Fibroblast of lung (primary cell): ENCODE measurements around the gene USO1. TPM values are rescaled to one million over a fixed set of nuclear protein-coding genes. Genes with fewer than 3 reads are reported as not detected.
"Not testable (repeated sequence)": the region's sequence is repeated elsewhere in the genome, so short reads cannot be mapped to it uniquely, and the experiment has no call there.

Source experiments
- DNase-seq, 2 donors: peaks; one replicate each; pipeline versions ENCODE4 v3.0.0 to v3.0.0-alpha.2; 2010; ENCODE audit warnings: low read depth in 2 of 2
- H2AFZ ChIP-seq: 2 replicates; pipeline ENCODE4 v1.5.1; 2012; ENCODE audit warnings: low read length, control low read depth, inconsistent platforms
- H3K27ac ChIP-seq: 2 replicates; pipeline ENCODE4 v1.5.1; 2011; ENCODE audit warnings: low read length, control low read depth; ENCODE audit not compliant: insufficient read depth
- H3K27me3 ChIP-seq: 2 replicates; pipeline ENCODE4 v1.5.1; 2011; ENCODE audit warnings: mild to moderate bottlenecking, low read length; ENCODE audit not compliant: control insufficient read depth, insufficient read depth
- H3K36me3 ChIP-seq: 2 replicates; pipeline ENCODE4 v1.5.1; 2011; ENCODE audit warnings: low read length; ENCODE audit not compliant: control insufficient read depth, insufficient read depth
- H3K4me1 ChIP-seq: 2 replicates; pipeline ENCODE4 v1.5.1; 2011; ENCODE audit warnings: low read length; ENCODE audit not compliant: control insufficient read depth, insufficient read depth; ENCODE audit errors: extremely low read depth
- H3K4me2 ChIP-seq: 2 replicates; pipeline ENCODE4 v1.5.1; 2011; ENCODE audit warnings: low read length, control low read depth; ENCODE audit not compliant: insufficient read depth; ENCODE audit errors: extremely low read depth
- H3K4me3 ChIP-seq, 4 experiments: fragments of 200-600 bp in 1 of 4; sonication (generic) in 1 of 4; replicated peaks in 1 of 4; 2 replicates each; pipeline ENCODE4 v1.5.1; 2011 to 2016; ENCODE audit warnings: low read length in 4 of 4, low read depth in 3 of 4, mild to moderate bottlenecking in 3 of 4, control low read depth in 2 of 4, inconsistent platforms in 1 of 4, mixed read lengths in 1 of 4; ENCODE audit not compliant: insufficient read depth in 1 of 4; ENCODE audit errors: control extremely low read depth in 1 of 4
- H3K79me2 ChIP-seq: 2 replicates; pipeline ENCODE4 v1.5.1; 2012; ENCODE audit warnings: mild to moderate bottlenecking, low read length, inconsistent platforms; ENCODE audit not compliant: control insufficient read depth, insufficient read depth
- H3K9ac ChIP-seq: 2 replicates; pipeline ENCODE4 v1.5.1; 2011; ENCODE audit warnings: mild to moderate bottlenecking, low read length, control low read depth; ENCODE audit not compliant: insufficient read depth
- H3K9me3 ChIP-seq: 2 replicates; pipeline ENCODE4 v1.5.1; 2012; ENCODE audit warnings: low read depth, low read length; ENCODE audit not compliant: control insufficient read depth, insufficient read depth
- H4K20me1 ChIP-seq: 2 replicates; pipeline ENCODE4 v1.5.1; 2011; ENCODE audit warnings: low read length; ENCODE audit not compliant: control insufficient read depth, insufficient read depth; ENCODE audit errors: extremely low read depth
- EZH2 ChIP-seq: IDR thresholded peaks from 2 replicates; pipeline ENCODE4 v1.5.1; 2012; ENCODE audit warnings: low read length, control low read depth, mild to moderate bottlenecking; ENCODE audit errors: missing control alignments
- polyA plus RNA-seq, 2 donors: library from polyadenylated mRNA; depleted of rRNA in 1 of 2; stranded (reverse) in 1 of 2; unstranded in 1 of 2; fragments of >200 nt; gene quantifications; 2 replicates each; pipeline ENCODE4 v1.2.1, GENCODE V29; 2011 to 2012; ENCODE audit warnings: missing spikeins in 1 of 2
- total RNA-seq: library from RNA; depleted of rRNA; stranded (reverse); fragments of >200 nt; gene quantifications from 2 replicates; pipeline ENCODE4 v1.2.1, GENCODE V29; 2014
- TF ChIP-seq, protein P1 (sequence below), 2 donors: IDR thresholded peaks in 1 of 2; conservative IDR thresholded peaks in 1 of 2; 1 replicate in 1 of 2; 2 replicates in 1 of 2; pipeline ENCODE4 v1.5.1; 2011 to 2012; ENCODE audit warnings: low read length in 2 of 2, control low read depth in 1 of 2, inconsistent platforms in 1 of 2, low read depth in 1 of 2, mild to moderate bottlenecking in 1 of 2

Gene USO1
- total and polyA plus RNA-seq, 2 donors (not counting 1 experiment from before 2014, with no cell fraction given), result 123 to 130 TPM

DNA sequence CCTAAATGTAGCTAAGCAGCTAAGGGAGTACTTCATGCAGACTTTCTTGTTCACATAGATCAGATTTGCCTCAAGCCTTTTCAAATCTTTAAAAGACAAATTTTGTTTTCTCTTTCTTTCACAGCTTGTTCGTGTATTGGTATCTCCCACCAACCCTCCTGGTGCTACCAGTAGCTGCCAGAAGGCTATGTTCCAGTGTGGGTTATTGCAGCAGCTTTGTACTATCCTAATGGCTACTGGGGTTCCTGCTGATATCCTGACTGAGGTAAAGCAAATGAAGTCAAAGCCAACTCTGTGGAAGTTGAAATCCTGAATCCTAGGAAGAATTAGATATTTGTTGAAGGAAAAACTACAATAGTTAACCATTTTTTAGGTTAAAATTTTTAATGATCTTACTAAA, 62.6 kb downstream of the USO1 start:
- DNase-seq, result no peak
- H3K9me3 ChIP-seq, result no peaks in the 10 kb centered on the region
- H3K27ac ChIP-seq, result no peak overlapping the region
- H4K20me1 ChIP-seq, result no peaks in the 10 kb centered on the region
- H3K4me1 ChIP-seq, result no peaks in the 10 kb centered on the region
- H3K36me3 ChIP-seq, result peaks cover 7% of the 10 kb centered on the region
- H3K9ac ChIP-seq, result no peak overlapping the region
- TF ChIP-seq, protein P1, sequence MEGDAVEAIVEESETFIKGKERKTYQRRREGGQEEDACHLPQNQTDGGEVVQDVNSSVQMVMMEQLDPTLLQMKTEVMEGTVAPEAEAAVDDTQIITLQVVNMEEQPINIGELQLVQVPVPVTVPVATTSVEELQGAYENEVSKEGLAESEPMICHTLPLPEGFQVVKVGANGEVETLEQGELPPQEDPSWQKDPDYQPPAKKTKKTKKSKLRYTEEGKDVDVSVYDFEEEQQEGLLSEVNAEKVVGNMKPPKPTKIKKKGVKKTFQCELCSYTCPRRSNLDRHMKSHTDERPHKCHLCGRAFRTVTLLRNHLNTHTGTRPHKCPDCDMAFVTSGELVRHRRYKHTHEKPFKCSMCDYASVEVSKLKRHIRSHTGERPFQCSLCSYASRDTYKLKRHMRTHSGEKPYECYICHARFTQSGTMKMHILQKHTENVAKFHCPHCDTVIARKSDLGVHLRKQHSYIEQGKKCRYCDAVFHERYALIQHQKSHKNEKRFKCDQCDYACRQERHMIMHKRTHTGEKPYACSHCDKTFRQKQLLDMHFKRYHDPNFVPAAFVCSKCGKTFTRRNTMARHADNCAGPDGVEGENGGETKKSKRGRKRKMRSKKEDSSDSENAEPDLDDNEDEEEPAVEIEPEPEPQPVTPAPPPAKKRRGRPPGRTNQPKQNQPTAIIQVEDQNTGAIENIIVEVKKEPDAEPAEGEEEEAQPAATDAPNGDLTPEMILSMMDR (conservative IDR thresholded peaks at IDR 0.05 in 1 of 2, IDR thresholded peaks at IDR 0.05 in 1 of 2; ENCODE audit: low read depth in 1 of 2, low read length in 2 of 2), result no peak
- no peak for TF ChIP-seq EZH2
- H3K4me2 ChIP-seq, result no peak overlapping the region
- H2AFZ ChIP-seq, result no peak overlapping the region
- H3K4me3 ChIP-seq, result no peak overlapping the region
- H3K27me3 ChIP-seq, result no peaks in the 10 kb centered on the region
- no peaks in the 10 kb centered on the region for H3K79me2 ChIP-seq

- Histone ChIP-seq H2AFZ (no peak overlapping the region), H3K36me3 (peaks cover 4% of the 10 kb centered on the region), H3K4me1 (no peaks in the 10 kb centered on the region), H3K27me3 (no peaks in the 10 kb centered on the region), H4K20me1 (no peaks in the 10 kb centered on the region), H3K4me2 (no peak overlapping the region), H3K79me2 (no peaks in the 10 kb centered on the region), H3K9me3 (no peaks in the 10 kb centered on the region), H3K4me3 (no peak overlapping the region), H3K27ac (no peak overlapping the region), H3K9ac (no peak overlapping the region)
- TF ChIP-seq, protein P1 (conservative IDR thresholded peaks at IDR 0.05 in 1 of 2, IDR thresholded peaks at IDR 0.05 in 1 of 2; ENCODE audit: low read depth in 1 of 2, low read length in 2 of 2), result no peak
- no peak for TF ChIP-seq EZH2
- DNase-seq, result no peak
These were observed 65.6 kb downstream of the USO1 start for GRCh38 chr4:75790024-75790423.

DNA sequence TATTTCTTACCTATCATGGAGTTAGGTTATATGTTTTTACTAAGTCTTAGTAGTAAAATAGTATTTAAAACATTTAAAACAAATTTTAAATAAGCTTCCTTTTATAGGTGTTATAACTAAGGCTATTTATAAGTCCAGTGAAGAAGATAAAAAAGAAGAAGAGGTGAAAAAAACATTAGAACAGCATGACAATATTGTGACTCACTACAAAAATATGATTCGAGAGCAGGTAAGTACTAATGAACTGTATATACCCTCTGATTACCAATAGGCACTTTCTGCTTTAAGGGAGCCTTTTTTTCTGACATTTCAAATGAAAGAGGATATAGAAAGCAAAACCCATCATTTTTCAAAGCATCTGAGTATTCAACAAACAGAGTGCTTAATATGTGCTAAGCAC, 76.6 kb downstream of the USO1 start:
- Histone ChIP-seq H3K27me3 (no peaks in the 10 kb centered on the region), H3K27ac (no peak overlapping the region), H4K20me1 (no peaks in the 10 kb centered on the region), H2AFZ (no peak overlapping the region), H3K4me2 (no peak overlapping the region), H3K4me1 (no peaks in the 10 kb centered on the region), H3K79me2 (no peaks in the 10 kb centered on the region), H3K9ac (no peak overlapping the region), H3K9me3 (no peaks in the 10 kb centered on the region), H3K4me3 (no peak overlapping the region), H3K36me3 (peaks cover 2% of the 10 kb centered on the region)
- TF ChIP-seq, protein P1 (conservative IDR thresholded peaks at IDR 0.05 in 1 of 2, IDR thresholded peaks at IDR 0.05 in 1 of 2; ENCODE audit: low read depth in 1 of 2, low read length in 2 of 2), result no peak
- no peak for TF ChIP-seq EZH2
- no peak for DNase-seq

DNA sequence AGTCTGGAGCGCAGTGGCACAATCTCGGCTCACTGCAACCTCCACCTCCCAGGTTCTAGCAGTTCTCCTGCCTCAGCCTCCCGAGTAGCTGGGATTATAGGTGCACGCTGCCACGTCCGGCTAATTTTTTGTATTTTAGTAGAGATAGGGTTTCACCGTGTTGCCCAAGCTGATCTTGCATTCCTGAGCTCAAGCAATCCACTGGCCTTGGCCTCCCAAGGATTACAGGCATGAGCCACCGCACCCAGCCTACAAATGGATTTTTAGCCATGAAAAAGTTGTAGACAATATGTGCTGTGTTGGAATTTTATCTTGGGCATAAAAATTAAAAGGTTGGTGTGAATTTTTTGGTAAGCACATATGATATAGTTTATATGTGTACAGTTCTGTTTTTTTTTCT, 81.7 kb downstream of the USO1 start:
- H3K36me3 ChIP-seq, DNase-seq, H3K27ac ChIP-seq: not testable (repeated sequence)

More for the DNA sequence above, 81.7 kb downstream of the USO1 start:
- not testable (repeated sequence) for H3K4me2 ChIP-seq, H3K79me2 ChIP-seq, H3K9me3 ChIP-seq, H3K4me1 ChIP-seq, H3K9ac ChIP-seq, H4K20me1 ChIP-seq, H2AFZ ChIP-seq, H3K27me3 ChIP-seq, H3K4me3 ChIP-seq
